ENCODE results near the gene PSAP.
"Not testable (repeated sequence)": the region's sequence is repeated elsewhere in the genome, so short reads cannot be mapped to it uniquely, and the experiment has no call there.

The PSAP gene

GRCh38 chr10:71880425-71881306 lies 29.6 kb upstream of the PSAP start:
- H3K4me3 ChIP-seq (ENCODE audit: low read depth, low read length) = no peak overlapping the region
- TF ChIP-seq CTCF (IDR thresholded peaks at IDR 0.05; ENCODE audit: low read depth, low read length) = no peak

GRCh38 chr10:71878327-71879034 lies 27.4 kb upstream of the PSAP start:
- TF ChIP-seq CTCF (IDR thresholded peaks at IDR 0.05; ENCODE audit: low read depth, low read length) = no peak
- H3K4me3 ChIP-seq (ENCODE audit: low read depth, low read length) = no peak overlapping the region

- H3K4me3 ChIP-seq (ENCODE audit: low read depth, low read length) = no peak overlapping the region
- TF ChIP-seq CTCF (IDR thresholded peaks at IDR 0.05; ENCODE audit: low read depth, low read length) = no peak
These were observed 26.8 kb upstream of the PSAP start for GRCh38 chr10:71877821-71878220.

- not testable (repeated sequence) for H3K4me3 ChIP-seq (ENCODE audit: low read depth, low read length)
These were observed 23.8 kb upstream of the PSAP start for GRCh38 chr10:71874680-71875354.

- TF ChIP-seq CTCF (IDR thresholded peaks at IDR 0.05; ENCODE audit: low read depth, low read length) = no peak
- no peak overlapping the region for H3K4me3 ChIP-seq (ENCODE audit: low read depth, low read length)
These were observed 22.6 kb upstream of the PSAP start for GRCh38 chr10:71873582-71874211.

GRCh38 chr10:71869601-71870000 lies 18.6 kb upstream of the PSAP start:
- not testable (repeated sequence) for H3K4me3 ChIP-seq (ENCODE audit: low read depth, low read length)

- no peak for TF ChIP-seq CTCF (IDR thresholded peaks at IDR 0.05; ENCODE audit: low read depth, low read length)
- no peak overlapping the region for H3K4me3 ChIP-seq (ENCODE audit: low read depth, low read length)
These were observed 17.2 kb upstream of the PSAP start for GRCh38 chr10:71868192-71868697.

Measured in WI38 (cell line).